Stimulated activated naive CD8-positive, alpha-beta T cell treated with anti-CD3 and anti-CD28 coated beads, Interleukin-15, amount 100 ng/mL, for 72 hours (primary cell): ENCODE measurements around the gene IQSEC1.

Experiments used
- ATAC-seq: fragments of 150-1000 bp; cut with Tn5 transposase; 2 replicates; pipeline ENCODE4 v1.10.0; 2021; ENCODE audit warnings: mild to moderate bottlenecking, moderate library complexity
- DNase-seq, 2 donors: peaks; one replicate each; pipeline ENCODE4 v3.0.0; 2021 to 2022
- H3K27ac Mint-ChIP-seq, 2 donors: one replicate each; pipeline ENCODE4 v1.8.0; 2022; ENCODE audit warnings: mild to moderate bottlenecking in 2 of 2, mixed read lengths in 2 of 2, moderate library complexity in 2 of 2
- H3K27me3 Mint-ChIP-seq: one replicate; pipeline ENCODE4 v1.8.0; 2022; ENCODE audit warnings: mixed read lengths
- H3K4me1 Mint-ChIP-seq: one replicate; pipeline ENCODE4 v1.8.0; 2022; ENCODE audit warnings: mild to moderate bottlenecking, mixed read lengths
- H3K4me3 Mint-ChIP-seq, 2 donors: one replicate each; pipeline ENCODE4 v1.8.0; 2022; ENCODE audit warnings: mild to moderate bottlenecking in 2 of 2, mixed read lengths in 2 of 2, moderate library complexity in 1 of 2
- H3K9me3 Mint-ChIP-seq, 2 donors: one replicate each; pipeline ENCODE4 v1.8.0; 2022; ENCODE audit warnings: mixed read lengths in 2 of 2

Gene IQSEC1

DNA sequence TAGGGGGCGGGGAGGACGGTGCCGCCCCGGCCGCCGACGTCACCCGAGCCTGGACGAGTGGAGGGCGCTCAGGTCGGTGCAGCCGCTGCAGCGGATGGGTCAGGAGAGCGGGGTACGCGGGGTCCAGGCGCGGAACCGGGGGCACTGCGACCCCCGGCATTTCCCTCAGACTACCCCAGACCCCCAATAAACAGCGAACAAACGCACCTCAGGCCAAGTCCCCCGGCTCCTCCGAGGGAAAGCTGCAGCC is 78.9 kb downstream of the IQSEC1 start:
- no peaks in the 10 kb centered on the region for H3K9me3 Mint-ChIP-seq
- H3K27me3 Mint-ChIP-seq = no peaks in the 10 kb centered on the region
- DNase-seq = no peak
- H3K4me3 Mint-ChIP-seq = peak overlapping the region; percentile 84 to 89
- H3K27ac Mint-ChIP-seq = peak overlapping the region; percentile 43 to 52
- H3K4me1 Mint-ChIP-seq = peaks cover 71% of the 10 kb centered on the region
- peak; percentile 13 for ATAC-seq

- Mint-ChIP-seq H3K9me3 (no peaks in the 10 kb centered on the region), H3K4me1 (peaks cover 66% of the 10 kb centered on the region), H3K4me3 (peak overlapping the region; percentile 84 to 89), H3K27me3 (no peaks in the 10 kb centered on the region), H3K27ac (no peak overlapping the region)
- ATAC-seq (peak; percentile 5), DNase-seq (no peak)
These were observed 79.5 kb downstream of the IQSEC1 start for GRCh38 chr3:12993517-12994356.

DNA sequence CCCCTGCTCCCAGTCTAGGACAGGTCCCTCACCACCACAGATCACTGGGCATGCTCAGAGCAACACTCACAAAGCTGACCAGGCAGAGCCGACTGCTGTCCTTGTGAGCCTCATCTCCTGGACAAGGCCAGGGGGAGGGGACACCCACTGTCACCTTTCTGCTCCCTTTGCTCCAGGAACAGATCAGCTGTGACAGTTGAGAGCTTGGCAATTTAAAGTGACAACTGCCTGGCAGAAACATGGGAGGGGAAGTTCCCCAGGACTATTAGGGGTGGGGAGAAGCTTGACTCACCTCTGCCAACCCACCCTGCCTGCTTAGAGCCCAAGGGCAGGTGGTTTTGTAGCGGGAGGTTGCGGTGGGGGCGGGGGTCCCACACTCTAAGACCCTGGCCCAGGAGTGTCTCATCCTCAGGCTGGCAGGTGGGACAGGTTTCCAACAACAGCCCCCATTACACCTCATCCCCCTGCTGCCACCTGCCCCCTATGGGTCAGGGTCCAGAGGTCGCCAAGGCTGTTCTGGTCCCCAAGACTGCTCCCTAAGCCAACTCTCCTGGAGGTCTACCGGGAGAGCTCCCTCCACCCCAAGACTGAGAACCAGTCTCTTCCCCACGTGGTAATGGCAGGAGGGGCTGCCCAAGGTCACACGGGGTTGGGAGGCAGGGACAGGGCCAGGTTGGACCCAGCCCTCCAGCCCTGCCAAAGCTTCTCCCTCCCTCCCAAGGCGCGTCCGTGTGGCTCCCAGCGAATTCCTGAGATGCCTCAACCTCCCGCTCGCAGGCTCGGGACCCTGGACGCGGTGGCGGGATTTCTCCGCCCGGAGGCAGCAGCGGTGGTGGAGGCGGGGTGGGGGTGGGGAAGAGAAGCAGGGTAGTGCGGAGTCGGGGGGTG is 80.4 kb downstream of the IQSEC1 start:
- H3K27me3 Mint-ChIP-seq = no peaks in the 10 kb centered on the region
- DNase-seq (no peak), ATAC-seq (no peak)
- peak overlapping the region; percentile 9 to 70 for H3K4me3 Mint-ChIP-seq
- H3K27ac Mint-ChIP-seq = no peak overlapping the region
- no peaks in the 10 kb centered on the region for H3K9me3 Mint-ChIP-seq
- peaks cover 57% of the 10 kb centered on the region for H3K4me1 Mint-ChIP-seq

DNA sequence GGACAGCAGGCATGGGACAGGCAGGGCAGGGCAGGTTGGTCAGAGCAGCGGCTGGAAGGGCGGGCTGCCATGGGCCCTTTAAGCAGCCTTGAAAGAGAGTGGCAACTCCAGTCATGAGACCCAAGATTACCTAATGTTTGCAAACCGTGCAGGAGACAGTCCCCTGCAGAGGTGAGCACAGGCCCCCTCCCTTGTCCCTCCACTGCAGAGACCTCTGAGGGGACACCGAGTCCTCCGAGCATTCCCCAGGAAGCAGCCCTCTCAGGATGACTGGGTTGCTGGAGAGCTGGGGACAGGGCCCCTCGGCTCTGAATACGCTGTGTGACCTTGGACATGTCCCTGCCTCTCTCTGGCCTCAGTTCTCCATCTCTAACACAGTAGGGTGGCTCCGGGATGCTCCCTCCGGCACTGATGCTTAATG is 81.4 kb downstream of the IQSEC1 start:
- no peaks in the 10 kb centered on the region for H3K27me3 Mint-ChIP-seq
- H3K9me3 Mint-ChIP-seq = no peaks in the 10 kb centered on the region
- no peak overlapping the region for H3K4me3 Mint-ChIP-seq
- DNase-seq = no peak
- no peak for ATAC-seq
- H3K4me1 Mint-ChIP-seq = peaks cover 53% of the 10 kb centered on the region
- peak overlapping the region in 1 of 2 donors; percentile 85 for H3K27ac Mint-ChIP-seq

- peaks cover 53% of the 10 kb centered on the region for H3K4me1 Mint-ChIP-seq
These were observed 81.8 kb downstream of the IQSEC1 start for GRCh38 chr3:12991481-12991837.

GRCh38 chr3:12990781-12991480 is 82.3 kb downstream of the IQSEC1 start:
- no peak for ATAC-seq
- Mint-ChIP-seq H3K27me3 (no peaks in the 10 kb centered on the region), H3K27ac (no peak overlapping the region), H3K9me3 (no peaks in the 10 kb centered on the region), H3K4me3 (no peak overlapping the region), H3K4me1 (peaks cover 53% of the 10 kb centered on the region)
- DNase-seq = no peak

More at GRCh38 chr3:12991481-12991837, 81.8 kb downstream of the IQSEC1 start:
- H3K9me3 Mint-ChIP-seq = no peaks in the 10 kb centered on the region
- no peak overlapping the region for H3K4me3 Mint-ChIP-seq
- ATAC-seq (no peak), DNase-seq (no peak)
- H3K27me3 Mint-ChIP-seq = no peaks in the 10 kb centered on the region
- peak overlapping the region in 1 of 2 donors; percentile 85 for H3K27ac Mint-ChIP-seq

DNA sequence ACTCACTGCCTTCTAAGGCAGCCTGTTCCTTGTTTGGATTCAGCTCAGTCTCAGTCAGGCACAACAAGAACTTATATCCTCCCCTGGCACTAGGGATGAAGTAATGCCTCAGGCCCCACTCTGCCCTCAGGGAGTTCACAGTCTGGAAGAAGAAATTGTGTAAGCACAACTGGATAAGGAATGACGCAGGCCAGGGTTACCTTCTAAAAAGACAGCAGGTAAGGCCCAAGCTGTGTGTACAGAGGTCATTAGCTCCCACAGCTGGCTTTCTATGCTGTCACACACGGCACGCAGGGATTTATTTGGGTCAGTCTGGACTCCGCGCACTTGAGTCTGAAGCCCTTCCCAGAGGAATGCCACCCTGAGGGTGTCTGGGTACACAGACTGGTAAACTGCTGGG is 82.9 kb downstream of the IQSEC1 start:
- DNase-seq (no peak), ATAC-seq (no peak)
- Mint-ChIP-seq H3K4me3 (no peak overlapping the region), H3K9me3 (no peaks in the 10 kb centered on the region), H3K27ac (no peak overlapping the region), H3K27me3 (no peaks in the 10 kb centered on the region), H3K4me1 (peaks cover 49% of the 10 kb centered on the region)

DNA sequence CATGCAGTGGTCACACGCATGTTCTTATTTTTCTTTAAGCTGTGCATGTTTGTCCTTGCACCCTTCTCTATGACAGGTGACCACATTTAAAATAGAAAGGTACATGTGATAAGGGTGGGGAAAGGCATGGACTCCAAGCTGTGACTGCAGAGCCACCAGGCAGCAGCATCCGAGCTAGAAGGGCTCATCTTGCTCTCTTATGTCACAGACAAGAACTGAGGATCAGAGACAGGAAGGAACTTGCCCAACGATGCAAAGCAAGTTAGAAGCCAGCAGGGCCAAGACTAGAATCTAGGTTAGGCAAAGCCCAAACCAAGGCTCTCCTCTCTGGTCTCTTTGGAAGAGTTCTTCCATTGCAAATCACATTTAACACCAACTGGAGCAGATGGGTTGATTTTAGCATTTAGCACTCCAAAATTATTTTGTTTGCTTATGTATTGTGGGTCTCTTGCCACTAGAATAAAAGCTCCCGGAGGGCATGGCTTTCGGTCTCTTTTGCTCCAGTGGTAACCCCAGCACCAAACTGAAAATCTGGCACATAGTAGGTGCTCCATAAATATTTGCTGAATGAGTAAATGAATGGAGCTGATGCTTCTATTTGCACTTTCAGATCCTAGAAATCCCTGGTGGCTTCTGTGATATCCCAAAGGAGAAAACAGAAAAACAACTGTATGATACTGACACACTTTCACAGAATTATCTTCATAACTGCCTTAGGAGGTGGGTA is 84.3 kb downstream of the IQSEC1 start:
- Mint-ChIP-seq H3K9me3 (no peaks in the 10 kb centered on the region), H3K27me3 (no peaks in the 10 kb centered on the region), H3K4me3 (no peak overlapping the region), H3K27ac (no peak overlapping the region), H3K4me1 (peaks cover 48% of the 10 kb centered on the region)
- DNase-seq = no peak
- no peak for ATAC-seq

- Mint-ChIP-seq H3K9me3 (no peaks in the 10 kb centered on the region), H3K4me3 (no peak overlapping the region), H3K4me1 (peaks cover 55% of the 10 kb centered on the region), H3K27me3 (no peaks in the 10 kb centered on the region), H3K27ac (no peak overlapping the region)
- DNase-seq = no peak
- ATAC-seq = no peak
These were observed 85.6 kb downstream of the IQSEC1 start for GRCh38 chr3:12987602-12988001.

GRCh38 chr3:12986986-12987385 is 86.2 kb downstream of the IQSEC1 start:
- H3K9me3 Mint-ChIP-seq = no peaks in the 10 kb centered on the region
- DNase-seq (no peak), ATAC-seq (no peak)
- no peak overlapping the region for H3K27ac Mint-ChIP-seq
- H3K4me3 Mint-ChIP-seq = no peak overlapping the region
- no peaks in the 10 kb centered on the region for H3K27me3 Mint-ChIP-seq
- peaks cover 60% of the 10 kb centered on the region for H3K4me1 Mint-ChIP-seq

DNA sequence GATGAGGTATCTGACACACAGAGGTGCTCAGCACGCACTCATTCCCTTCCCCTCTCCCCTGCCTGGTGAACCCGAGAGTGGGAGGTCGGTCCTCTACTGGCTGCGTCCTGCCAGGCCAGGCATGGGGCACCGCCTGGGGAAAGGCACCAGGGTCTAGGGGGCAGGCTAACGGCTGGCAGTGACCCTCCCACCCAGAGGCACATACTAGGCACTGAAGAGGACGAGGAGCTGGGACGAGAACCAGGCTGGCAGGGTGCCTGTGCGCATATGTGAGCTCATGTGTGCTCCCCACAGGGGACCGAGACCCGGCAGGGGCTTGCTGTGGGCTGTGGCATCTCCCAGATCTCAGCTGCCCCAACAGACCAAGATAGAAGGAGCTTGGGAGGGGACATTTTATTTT is 86.7 kb downstream of the IQSEC1 start:
- Mint-ChIP-seq H3K4me1 (peaks cover 61% of the 10 kb centered on the region), H3K27me3 (no peaks in the 10 kb centered on the region), H3K4me3 (no peak overlapping the region), H3K9me3 (no peaks in the 10 kb centered on the region), H3K27ac (no peak overlapping the region)
- ATAC-seq = no peak
- no peak for DNase-seq

- no peak overlapping the region for H3K4me3 Mint-ChIP-seq
- ATAC-seq (no peak), DNase-seq (no peak)
- peak overlapping the region in 1 of 2 donors; percentile 59 for H3K27ac Mint-ChIP-seq
- H3K27me3 Mint-ChIP-seq = no peaks in the 10 kb centered on the region
- peaks cover 61% of the 10 kb centered on the region for H3K4me1 Mint-ChIP-seq
- H3K9me3 Mint-ChIP-seq = no peaks in the 10 kb centered on the region
These were observed 87.2 kb downstream of the IQSEC1 start for GRCh38 chr3:12986031-12986430.

DNA sequence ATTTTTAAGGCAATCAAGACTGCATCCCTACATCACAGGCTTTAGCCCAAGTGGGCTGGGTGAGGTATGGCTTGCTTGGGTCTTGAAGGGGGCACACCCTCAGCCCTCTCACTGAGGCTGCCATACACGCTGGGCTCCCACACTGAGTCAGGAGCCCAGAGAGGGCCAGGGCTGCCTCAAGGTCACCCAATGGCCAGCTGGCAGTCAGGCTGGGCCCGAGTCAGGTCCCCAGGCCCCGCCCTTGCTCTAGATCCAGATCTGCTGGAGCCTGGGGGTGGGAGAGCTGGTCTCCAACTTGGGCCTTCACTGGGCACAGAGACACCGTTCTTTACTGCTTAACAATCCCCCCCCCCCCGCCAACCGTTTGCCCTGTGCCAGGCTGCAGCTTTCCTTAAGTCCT is 88.1 kb downstream of the IQSEC1 start:
- Mint-ChIP-seq H3K4me1 (peaks cover 64% of the 10 kb centered on the region), H3K27me3 (no peaks in the 10 kb centered on the region), H3K4me3 (no peak overlapping the region), H3K27ac (no peak overlapping the region), H3K9me3 (no peaks in the 10 kb centered on the region)
- no peak for ATAC-seq
- DNase-seq = no peak

DNA sequence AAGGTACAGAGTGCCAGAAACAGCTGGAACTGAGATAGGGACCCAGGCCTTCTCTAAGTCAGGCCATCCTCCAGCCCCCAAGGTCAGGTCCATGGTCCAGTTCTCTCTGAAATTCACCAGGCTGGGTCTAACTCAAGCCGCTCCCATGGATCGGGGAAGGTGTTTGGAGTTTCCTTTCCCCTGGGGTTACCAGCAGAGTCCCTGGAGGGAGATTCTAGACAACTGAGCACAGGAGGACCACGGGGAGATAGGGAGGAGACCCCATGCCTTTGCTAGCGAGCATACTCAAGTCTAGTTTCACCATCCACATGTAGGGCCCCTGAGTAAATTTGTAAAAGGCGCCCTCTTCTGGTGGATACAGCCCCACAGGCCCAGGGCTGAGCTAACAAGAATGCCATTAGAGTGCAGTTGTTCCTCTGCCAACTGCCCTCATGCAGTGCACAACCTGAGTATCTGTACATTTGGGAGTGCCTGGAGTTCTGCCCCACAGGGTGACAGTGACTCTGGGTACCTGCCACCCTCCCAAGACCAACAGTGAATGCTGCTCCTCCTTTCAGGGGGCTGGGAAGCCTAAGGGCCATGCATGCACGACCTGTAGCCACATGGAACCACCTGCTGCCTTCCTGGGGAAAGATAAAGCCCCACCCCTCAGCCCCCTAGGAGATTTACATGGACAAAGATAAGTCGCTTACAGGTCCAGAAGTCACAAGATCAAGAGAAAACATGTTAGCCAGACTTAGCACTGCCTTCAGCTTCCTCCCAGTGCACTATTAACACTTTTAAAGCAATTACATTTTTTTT is 89.0 kb downstream of the IQSEC1 start:
- ATAC-seq (peak; percentile 88), DNase-seq (peak; percentile 49 to 58)
- Mint-ChIP-seq H3K9me3 (no peaks in the 10 kb centered on the region), H3K4me1 (peaks cover 57% of the 10 kb centered on the region), H3K27me3 (no peaks in the 10 kb centered on the region), H3K27ac (no peak overlapping the region), H3K4me3 (no peak overlapping the region)

DNA sequence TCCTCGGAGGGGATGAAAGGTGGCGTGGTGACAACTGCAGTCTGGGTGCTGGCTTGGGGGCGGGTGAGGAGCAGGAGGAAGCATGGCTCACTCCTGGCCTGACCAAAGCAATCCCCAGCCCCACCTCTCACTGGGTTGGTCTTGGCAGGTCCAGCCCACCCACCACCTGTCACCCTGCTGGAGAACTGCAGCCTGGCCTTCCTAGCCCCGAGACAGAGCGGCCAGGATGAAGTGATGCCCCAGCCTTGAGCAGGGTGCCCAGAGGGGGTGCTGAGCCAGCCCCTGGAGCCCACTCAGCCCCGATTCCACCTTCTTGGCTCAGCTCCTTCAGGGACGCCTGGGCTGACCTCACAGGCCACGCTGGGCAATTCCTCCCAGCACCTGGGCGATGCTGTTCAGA is 89.9 kb downstream of the IQSEC1 start:
- H3K4me1 Mint-ChIP-seq = peaks cover 60% of the 10 kb centered on the region
- H3K4me3 Mint-ChIP-seq = peak overlapping the region in 1 of 2 donors; percentile 5
- ATAC-seq = no peak
- H3K9me3 Mint-ChIP-seq = no peaks in the 10 kb centered on the region
- peak overlapping the region in 1 of 2 donors; percentile 77 for H3K27ac Mint-ChIP-seq
- no peak for DNase-seq
- no peaks in the 10 kb centered on the region for H3K27me3 Mint-ChIP-seq
